ENCODE data around the gene DFFB. TPM values are rescaled to one million over a fixed set of nuclear protein-coding genes. Genes with fewer than 3 reads are reported as not detected.

Gene DFFB
- total RNA-seq, 1 experiment from 2014 or later = 9.0 TPM

DNA sequence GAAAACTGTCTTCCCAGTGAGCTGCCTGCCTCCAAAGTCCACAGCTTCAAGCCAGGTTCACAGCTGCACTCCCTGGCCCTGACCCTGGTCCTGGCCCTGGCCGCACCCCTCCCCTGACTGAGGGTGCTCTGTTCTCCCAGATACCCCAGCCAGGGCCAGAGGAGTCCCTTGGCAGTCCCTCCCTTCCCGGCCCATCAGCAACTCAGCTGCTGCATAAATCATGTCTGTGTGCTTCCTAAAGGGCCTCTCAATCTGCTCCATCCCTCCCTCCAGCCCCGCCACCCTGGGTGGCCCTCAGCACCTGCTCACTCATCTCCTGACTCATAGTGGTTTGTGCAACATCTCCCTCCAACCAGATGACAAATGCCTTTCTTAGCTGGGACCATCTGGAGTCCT, 67.5 kb downstream of the DFFB start:
- CTCF ChIA-PET = no interaction called here
- H3K27ac ChIP-seq (ENCODE audit: low read depth, low read length) = no peak overlapping the region
- no TSS peak for BruUV-seq (replicated peaks)
- no peak for TF ChIP-seq SRF (IDR thresholded peaks at IDR 0.05; ENCODE audit: low read depth)
- TF ChIP-seq TCF7L2 (IDR thresholded peaks at IDR 0.05; ENCODE audit: borderline replicate concordance, extremely low read depth, insufficient read depth, insufficient read length) = no peak
- no peak for TF ChIP-seq ZNF274 (IDR thresholded peaks at IDR 0.05; ENCODE audit: low read depth, low read length)
- no peak for TF ChIP-seq ELF1 (IDR thresholded peaks at IDR 0.05; ENCODE audit: borderline replicate concordance, low read depth)
- no peak for TF ChIP-seq FOSL1 (IDR thresholded peaks at IDR 0.05; ENCODE audit: low read depth)
- no peak for TF ChIP-seq SIN3A (IDR thresholded peaks at IDR 0.05; ENCODE audit: low read depth)
- TF ChIP-seq, protein P1, sequence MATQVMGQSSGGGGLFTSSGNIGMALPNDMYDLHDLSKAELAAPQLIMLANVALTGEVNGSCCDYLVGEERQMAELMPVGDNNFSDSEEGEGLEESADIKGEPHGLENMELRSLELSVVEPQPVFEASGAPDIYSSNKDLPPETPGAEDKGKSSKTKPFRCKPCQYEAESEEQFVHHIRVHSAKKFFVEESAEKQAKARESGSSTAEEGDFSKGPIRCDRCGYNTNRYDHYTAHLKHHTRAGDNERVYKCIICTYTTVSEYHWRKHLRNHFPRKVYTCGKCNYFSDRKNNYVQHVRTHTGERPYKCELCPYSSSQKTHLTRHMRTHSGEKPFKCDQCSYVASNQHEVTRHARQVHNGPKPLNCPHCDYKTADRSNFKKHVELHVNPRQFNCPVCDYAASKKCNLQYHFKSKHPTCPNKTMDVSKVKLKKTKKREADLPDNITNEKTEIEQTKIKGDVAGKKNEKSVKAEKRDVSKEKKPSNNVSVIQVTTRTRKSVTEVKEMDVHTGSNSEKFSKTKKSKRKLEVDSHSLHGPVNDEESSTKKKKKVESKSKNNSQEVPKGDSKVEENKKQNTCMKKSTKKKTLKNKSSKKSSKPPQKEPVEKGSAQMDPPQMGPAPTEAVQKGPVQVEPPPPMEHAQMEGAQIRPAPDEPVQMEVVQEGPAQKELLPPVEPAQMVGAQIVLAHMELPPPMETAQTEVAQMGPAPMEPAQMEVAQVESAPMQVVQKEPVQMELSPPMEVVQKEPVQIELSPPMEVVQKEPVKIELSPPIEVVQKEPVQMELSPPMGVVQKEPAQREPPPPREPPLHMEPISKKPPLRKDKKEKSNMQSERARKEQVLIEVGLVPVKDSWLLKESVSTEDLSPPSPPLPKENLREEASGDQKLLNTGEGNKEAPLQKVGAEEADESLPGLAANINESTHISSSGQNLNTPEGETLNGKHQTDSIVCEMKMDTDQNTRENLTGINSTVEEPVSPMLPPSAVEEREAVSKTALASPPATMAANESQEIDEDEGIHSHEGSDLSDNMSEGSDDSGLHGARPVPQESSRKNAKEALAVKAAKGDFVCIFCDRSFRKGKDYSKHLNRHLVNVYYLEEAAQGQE (IDR thresholded peaks at IDR 0.05; ENCODE audit: low read depth) = no peak
- no peak for TF ChIP-seq ZFX (IDR thresholded peaks at IDR 0.05)
- TF ChIP-seq YY1 (IDR thresholded peaks at IDR 0.05; ENCODE audit: extremely low read depth, insufficient replicate concordance, low read depth, low read length) = no peak
- no peak for TF ChIP-seq JUND (IDR thresholded peaks at IDR 0.05)
- TF ChIP-seq, protein P2, sequence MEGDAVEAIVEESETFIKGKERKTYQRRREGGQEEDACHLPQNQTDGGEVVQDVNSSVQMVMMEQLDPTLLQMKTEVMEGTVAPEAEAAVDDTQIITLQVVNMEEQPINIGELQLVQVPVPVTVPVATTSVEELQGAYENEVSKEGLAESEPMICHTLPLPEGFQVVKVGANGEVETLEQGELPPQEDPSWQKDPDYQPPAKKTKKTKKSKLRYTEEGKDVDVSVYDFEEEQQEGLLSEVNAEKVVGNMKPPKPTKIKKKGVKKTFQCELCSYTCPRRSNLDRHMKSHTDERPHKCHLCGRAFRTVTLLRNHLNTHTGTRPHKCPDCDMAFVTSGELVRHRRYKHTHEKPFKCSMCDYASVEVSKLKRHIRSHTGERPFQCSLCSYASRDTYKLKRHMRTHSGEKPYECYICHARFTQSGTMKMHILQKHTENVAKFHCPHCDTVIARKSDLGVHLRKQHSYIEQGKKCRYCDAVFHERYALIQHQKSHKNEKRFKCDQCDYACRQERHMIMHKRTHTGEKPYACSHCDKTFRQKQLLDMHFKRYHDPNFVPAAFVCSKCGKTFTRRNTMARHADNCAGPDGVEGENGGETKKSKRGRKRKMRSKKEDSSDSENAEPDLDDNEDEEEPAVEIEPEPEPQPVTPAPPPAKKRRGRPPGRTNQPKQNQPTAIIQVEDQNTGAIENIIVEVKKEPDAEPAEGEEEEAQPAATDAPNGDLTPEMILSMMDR (IDR thresholded peaks at IDR 0.05 in 2 of 3, conservative IDR thresholded peaks at IDR 0.05 in 1 of 3; ENCODE audit: borderline replicate concordance in 1 of 3, insufficient read depth in 1 of 3, low read depth in 2 of 3, low read length in 2 of 3) = no peak
- no peak for TF ChIP-seq EGR1 (IDR thresholded peaks at IDR 0.05; ENCODE audit: low read depth)
- TF ChIP-seq RAD21 (IDR thresholded peaks at IDR 0.05; ENCODE audit: low read depth) = no peak
- no peak for TF ChIP-seq EZH2 (IDR thresholded peaks at IDR 0.05)
- TF ChIP-seq CBX3 (IDR thresholded peaks at IDR 0.05; ENCODE audit: low read depth) = no peak
- no peaks in the 10 kb centered on the region for H3K4me1 ChIP-seq (ENCODE audit: control insufficient read depth in 1 of 2, insufficient read depth in 2 of 2, low read length in 2 of 2)
- H2AFZ ChIP-seq (ENCODE audit: low read depth, low read length, poor library complexity, severe bottlenecking) = no peak overlapping the region
- RAD21 ChIA-PET (ENCODE audit: low non-redundant PET in 1 of 2, low total read pairs in 2 of 2, uncharacterized antibody in 2 of 2, unreplicated experiment in 2 of 2) = no interaction called here
- POLR2A ChIA-PET = no interaction called here
- H3K9ac ChIP-seq (ENCODE audit: low read length) = no peak overlapping the region
- H3K4me3 ChIP-seq (replicated peaks in 1 of 2; ENCODE audit: low read depth in 1 of 2, low read length in 2 of 2) = no peak overlapping the region
- DNase-seq (ENCODE audit: low read depth, low spot score) (no peak), ATAC-seq (no peak; the same call in 1 of the 2 replicates)
- no peaks in the 10 kb centered on the region for H3K79me2 ChIP-seq (ENCODE audit: insufficient read depth, low read length)
- no peak overlapping the region for H3K4me2 ChIP-seq (ENCODE audit: low read length)
- no peaks in the 10 kb centered on the region for H4K20me1 ChIP-seq (ENCODE audit: insufficient read depth)
- H3K9me3 ChIP-seq (ENCODE audit: control insufficient read depth in 1 of 2, insufficient read depth in 1 of 2, low read depth in 1 of 2, low read length in 2 of 2) = no peaks in the 10 kb centered on the region; a peak in 1 of 4 replicates
- H3K27me3 ChIP-seq (ENCODE audit: insufficient read depth, low read length) = 0 out of 2 replicates have a peak, but pooled peaks cover 4% of the 10 kb centered on the region
- H3K9me2 ChIP-seq (ENCODE audit: insufficient read depth) = no peaks in the 10 kb centered on the region
- intact Hi-C loops (cut with micrococcal nuclease) = no loop called here
- H3K36me3 ChIP-seq (ENCODE audit: control insufficient read depth in 1 of 2, insufficient read depth in 2 of 2, low read length in 2 of 2) = no peaks in the 10 kb centered on the region
